T-helper 2 cell (primary cell): ENCODE measurements around the gene CLEC4M.

Experiments
- DNase-seq, 5 experiments: peaks; one replicate each; pipeline versions ENCODE4 v3.0.0 to v3.0.0-alpha.2; 2012 to 2022
- total RNA-seq, 2 donors: gene quantifications; one replicate each; lab custom pipeline; 2026; lab: John Stamatoyannopoulos, UW

CLEC4M gene, protein sequence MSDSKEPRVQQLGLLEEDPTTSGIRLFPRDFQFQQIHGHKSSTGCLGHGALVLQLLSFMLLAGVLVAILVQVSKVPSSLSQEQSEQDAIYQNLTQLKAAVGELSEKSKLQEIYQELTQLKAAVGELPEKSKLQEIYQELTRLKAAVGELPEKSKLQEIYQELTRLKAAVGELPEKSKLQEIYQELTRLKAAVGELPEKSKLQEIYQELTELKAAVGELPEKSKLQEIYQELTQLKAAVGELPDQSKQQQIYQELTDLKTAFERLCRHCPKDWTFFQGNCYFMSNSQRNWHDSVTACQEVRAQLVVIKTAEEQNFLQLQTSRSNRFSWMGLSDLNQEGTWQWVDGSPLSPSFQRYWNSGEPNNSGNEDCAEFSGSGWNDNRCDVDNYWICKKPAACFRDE
- 0 reads per million in 2 donors for total RNA-seq

GRCh38 chr19:7762719-7763293, at the start of gene CLEC4M:
Gene CLEC4M (plus strand): TSS chr19:7763243. CDS start chr19:7763267, 24 bp downstream.
- no peak for DNase-seq

- no peak for DNase-seq
These were observed 47.4 kb upstream of the CLEC4M start for GRCh38 chr19:7715671-7716070.

GRCh38 chr19:7716762-7717161, 46.3 kb upstream of the CLEC4M start:
- DNase-seq = no peak

DNA sequence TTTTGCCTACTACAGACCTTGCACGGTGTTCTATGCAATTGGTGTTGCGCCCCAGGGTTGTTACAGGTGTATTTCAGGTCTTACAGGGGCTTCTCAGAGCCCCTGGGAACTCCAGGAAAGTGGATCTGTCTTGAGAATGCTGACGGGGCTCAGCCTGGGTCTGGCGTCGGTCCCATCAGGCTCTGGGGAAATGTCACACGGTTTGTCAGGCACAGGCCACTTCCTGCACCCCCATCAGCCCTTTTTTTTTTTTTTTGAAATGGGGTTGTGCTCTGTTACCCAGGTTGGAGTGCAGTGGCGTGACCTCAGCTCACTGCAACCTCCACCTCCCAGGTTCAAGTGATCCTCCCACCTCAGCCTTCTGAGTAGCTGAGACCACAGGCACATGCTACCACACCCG, 44.4 kb upstream of the CLEC4M start:
- DNase-seq = peak in 1 of 5 experiments; percentile 30

GRCh38 chr19:7720351-7720750, 42.7 kb upstream of the CLEC4M start:
- no peak for DNase-seq

GRCh38 chr19:7722231-7722651, 40.8 kb upstream of the CLEC4M start:
- no peak for DNase-seq

DNA sequence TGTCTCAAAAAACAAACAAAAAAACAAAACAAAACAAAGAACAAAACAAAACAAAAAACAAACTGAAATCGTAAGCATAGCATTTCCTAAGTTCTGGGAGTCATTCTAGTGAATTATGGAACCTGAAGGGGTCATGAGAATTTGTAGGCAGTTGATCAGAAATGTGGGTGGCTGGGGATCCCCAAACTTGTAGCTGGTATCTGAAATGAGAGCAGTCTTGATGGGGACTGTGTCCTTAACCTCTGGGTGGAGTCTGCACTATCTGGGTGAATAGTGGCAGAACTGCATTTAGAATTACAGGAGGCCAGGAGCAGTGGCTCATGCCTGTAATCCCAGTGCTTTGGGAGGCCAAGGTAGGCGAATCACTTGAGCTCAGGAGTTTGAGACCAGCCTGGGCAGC, 37.3 kb upstream of the CLEC4M start:
- DNase-seq = no peak

GRCh38 chr19:7729211-7729610, 33.8 kb upstream of the CLEC4M start:
- no peak for DNase-seq

DNA sequence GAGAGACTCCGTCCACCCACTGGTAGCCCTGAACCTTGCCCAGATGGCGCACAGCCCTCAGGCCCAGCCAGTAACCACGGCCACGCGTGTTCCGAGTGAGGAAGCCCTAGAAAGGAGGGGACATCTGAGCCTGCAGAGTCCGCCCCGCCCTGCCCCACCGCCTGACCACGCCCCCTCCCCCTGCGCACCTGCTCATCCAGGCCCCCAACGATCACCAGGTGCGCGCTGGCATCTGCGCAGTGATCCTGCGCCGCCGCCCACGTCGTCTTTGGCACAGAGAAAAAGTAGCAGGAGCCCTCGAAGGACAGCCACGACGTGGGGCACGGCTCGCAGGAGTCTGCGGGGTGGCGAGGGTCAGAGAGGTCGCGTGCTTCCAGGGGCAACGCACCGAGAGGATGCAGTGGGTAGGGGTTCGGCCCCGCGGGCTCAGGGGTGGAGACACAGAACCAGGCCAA, 33.2 kb upstream of the CLEC4M start:
- no peak for DNase-seq

- no peak for DNase-seq
These were observed 32.5 kb upstream of the CLEC4M start for GRCh38 chr19:7730286-7731217.

DNA sequence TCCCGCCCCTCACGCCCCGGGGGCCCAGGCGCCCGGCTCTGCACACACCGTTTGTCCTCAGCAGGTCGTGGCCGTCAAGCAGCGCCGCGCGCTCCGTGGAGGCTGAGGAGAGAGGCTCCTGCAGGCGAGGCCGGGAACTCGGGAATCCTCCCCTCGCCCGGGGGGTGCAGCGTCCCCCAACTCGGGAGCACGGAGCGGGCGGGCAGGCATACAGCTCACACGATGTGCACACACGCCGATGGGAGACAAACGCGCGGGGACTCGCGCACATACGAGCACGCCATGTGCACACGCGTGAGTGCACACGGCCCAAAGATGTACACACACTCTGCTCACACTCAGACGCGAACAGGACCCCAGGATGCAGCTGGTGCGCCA, 31.8 kb upstream of the CLEC4M start:
- no peak for DNase-seq

DNA sequence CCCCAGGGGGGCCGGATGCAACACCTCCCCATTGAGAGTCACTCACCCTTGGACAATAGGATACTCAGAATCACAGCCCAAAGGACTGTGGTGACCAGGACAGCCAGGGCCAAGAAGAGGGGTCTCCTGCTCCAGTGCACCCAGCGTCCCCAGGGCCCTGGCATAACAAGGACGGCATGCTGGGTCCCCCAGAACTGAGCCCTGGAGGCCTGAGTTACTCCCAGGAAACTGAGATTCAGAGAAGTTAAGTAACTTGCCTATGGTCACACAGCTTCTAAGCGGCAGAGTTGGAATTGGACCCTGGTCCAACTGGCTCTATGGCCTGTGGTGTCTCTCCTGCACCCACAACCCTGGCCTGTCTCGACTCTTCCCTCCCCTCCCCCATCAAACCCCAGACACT, 31.4 kb upstream of the CLEC4M start:
- no peak for DNase-seq

DNA sequence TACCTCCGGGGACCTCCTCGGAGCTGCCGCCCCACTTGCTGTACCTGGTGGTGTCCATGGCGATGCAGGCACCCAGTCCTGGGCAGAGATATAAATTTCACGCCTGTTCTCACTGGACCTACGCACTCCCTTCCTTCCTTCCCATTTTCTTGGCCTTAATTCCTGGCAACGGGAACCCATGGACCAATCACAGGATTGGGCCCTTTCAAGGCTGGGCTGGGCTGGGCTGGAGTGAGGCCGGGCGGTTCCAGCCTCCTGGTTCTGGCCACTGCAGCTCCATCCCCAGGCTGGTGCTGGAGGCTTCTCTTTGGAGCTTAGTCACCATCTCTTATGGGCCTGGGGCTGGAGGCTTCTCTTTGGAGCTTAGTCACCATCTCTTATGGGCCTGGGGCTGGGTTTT, 31.0 kb upstream of the CLEC4M start, which contains the start of gene CLEC4G:
Gene CLEC4G (minus strand): TSS at position 66 of the 400 bp plus-strand sequence. CDS start 8 bp downstream, at position 58.
- no peak for DNase-seq

- no peak for DNase-seq
These were observed 29.7 kb upstream of the CLEC4M start for GRCh38 chr19:7733376-7733775.

GRCh38 chr19:7734220-7735203, 28.5 kb upstream of the CLEC4M start:
- DNase-seq = no peak

DNA sequence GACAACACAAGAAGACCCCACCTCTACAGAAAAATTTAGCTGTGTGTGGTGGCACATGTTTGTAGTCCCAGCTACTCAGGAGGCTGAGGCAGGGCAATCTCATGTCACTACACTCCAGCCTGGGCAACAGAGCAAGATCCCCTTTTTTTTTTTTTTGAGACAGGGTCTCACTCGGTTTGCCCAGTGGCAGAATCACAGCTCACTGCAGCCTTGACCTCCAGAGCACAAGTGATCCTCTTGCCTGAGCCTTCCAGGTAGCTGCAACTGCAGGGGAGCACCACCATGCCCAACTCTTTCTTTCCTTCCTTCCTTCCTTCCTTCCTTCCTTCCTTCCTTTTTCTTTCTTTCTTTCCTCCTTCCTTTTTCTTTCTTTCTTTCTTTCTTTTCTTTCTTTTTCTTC, 26.9 kb upstream of the CLEC4M start:
- no peak for DNase-seq

- no peak for DNase-seq
These were observed 25.8 kb upstream of the CLEC4M start for GRCh38 chr19:7737215-7737614.

GRCh38 chr19:7738023-7738422, 25.0 kb upstream of the CLEC4M start:
- DNase-seq = peak in 1 of 5 experiments; percentile 28

DNA sequence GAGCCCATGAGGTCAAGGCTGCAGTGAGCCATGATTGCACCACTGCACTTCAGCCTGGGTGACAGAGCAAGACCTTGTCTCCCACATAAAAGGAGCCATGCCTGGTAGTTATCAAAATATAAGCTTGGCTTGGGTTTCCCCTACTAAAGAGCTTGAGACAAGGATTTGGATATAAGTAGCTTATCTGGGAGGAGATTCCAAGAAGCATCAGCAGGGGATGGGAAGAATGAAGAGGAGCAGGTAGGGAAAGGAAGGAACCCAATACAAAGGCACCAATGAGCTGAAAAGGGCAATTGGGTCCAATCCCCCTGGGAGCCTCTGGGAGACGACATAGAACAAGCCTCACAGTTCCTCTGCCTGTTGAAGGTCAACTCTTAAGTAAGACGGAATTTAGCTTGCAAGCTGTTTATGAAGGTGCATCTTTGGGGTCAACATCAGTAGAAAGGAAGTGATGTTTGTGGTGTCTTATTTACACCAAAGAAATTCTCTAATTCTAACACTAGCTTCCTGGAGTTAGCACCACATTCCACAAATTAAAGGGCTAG, 23.8 kb upstream of the CLEC4M start:
- no peak for DNase-seq

DNA sequence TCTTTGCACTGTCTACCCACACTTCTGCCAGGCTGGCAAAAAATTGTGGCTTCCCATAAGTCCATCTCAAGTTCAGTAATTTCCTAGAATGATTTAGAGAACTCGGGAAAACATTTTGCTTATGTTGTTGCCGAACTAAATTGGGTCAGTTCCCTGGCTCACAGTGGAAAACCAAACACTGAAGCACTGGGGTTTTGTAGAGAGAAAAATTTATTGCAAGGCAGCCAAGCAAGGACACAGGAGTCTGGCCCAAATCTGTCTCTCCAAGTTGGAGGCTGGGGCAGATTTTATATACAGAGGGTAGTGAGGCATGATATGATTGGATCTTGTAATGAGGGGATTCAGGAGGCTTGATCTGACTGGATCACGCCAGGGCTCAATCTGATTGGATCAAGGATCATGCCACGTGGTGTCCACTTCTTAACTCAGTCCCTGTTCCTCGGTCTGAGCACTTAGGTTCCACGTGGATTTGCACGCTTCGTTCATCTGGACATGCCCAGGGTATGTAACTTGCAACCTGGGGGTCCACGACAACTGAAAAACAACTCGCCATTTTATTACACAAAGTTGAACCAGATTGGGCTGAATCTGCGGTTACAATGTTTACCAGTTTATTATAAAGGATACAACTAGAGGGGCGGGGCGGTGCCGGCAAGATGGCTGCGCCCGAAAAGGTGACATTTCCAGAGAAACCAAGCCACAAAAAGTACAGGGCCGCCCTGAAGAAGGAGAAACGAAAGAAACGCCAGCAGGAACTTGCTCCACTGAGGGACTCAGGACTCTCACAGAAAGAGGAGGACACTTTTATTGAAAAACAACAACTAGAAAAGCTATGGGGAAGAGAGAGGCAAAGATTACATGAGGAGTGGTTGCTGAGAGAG, 23.0 kb upstream of the CLEC4M start:
- DNase-seq = no peak
